ENCODE data around the gene RAB17. TPM values are rescaled to one million over a fixed set of nuclear protein-coding genes. Genes with fewer than 3 reads are reported as not detected.

The RAB17 gene
- total and polyA plus RNA-seq, 10 of the 15 experiments (the other 5 are each of a cell fraction or from before 2014, with no cell fraction given) = 0.07 to 1.4 (median 0.28) TPM; not detected in 3

GRCh38 chr2:237597196-237598145 lies 6.9 kb upstream of the RAB17 start:
- ChIA-PET SMC1A (ENCODE audit: uncharacterized antibody, unreplicated experiment) (interaction anchor here (1.3 kb wide), 1 partner anchor 11 kb away, joined by 3 read pairs; no protein-coding TSS in a partner anchor), RAD21 (ENCODE audit: unreplicated experiment) (interaction anchor here (1.6 kb wide), 1 partner anchor 25 kb away, joined by 4 read pairs; no protein-coding TSS in a partner anchor), CTCF (no interaction called here), POLR2A (interaction anchor here (0.6 kb wide), 2 partner anchors 35 to 153 kb away, joined by 3 read pairs; no protein-coding TSS in a partner anchor)
- no peaks in the 10 kb centered on the region for H3K79me2 ChIP-seq (ENCODE audit: control insufficient read depth, insufficient read depth, low read length)
- no peak overlapping the region for H3K27ac ChIP-seq (ENCODE audit: control insufficient read depth, insufficient read depth)
- H3K9me3 ChIP-seq (replicated peaks; ENCODE audit: control insufficient read depth, insufficient read depth, low read length) = no peaks in the 10 kb centered on the region
- FAIRE-seq = no peak
- no peak overlapping the region for H3K4me2 ChIP-seq (ENCODE audit: control insufficient read depth, insufficient read depth)
- no peaks in the 10 kb centered on the region for H3K4me1 ChIP-seq (ENCODE audit: control insufficient read depth, insufficient read depth, low read length)
- in situ Hi-C loops (cut with MboI) = no loop called here
- ATAC-seq = no peak
- BruUV-seq (replicated peaks) = no TSS peak
- H3K9ac ChIP-seq (ENCODE audit: control insufficient read depth, insufficient read depth, low read length) = no peak overlapping the region
- H3K36me3 ChIP-seq (ENCODE audit: control insufficient read depth in 2 of 2, insufficient read depth in 2 of 2, low read length in 1 of 2) = no peaks in the 10 kb centered on the region
- 38% methylated on average over 25 of the region's 29 CpGs for WGBS (ENCODE audit: insufficient coverage, insufficient replicate concordance, low lambda C conversion rate, missing lambda C conversion rate)
- no peak overlapping the region for H3K4me3 ChIP-seq
- no peak overlapping the region for H2AFZ ChIP-seq (ENCODE audit: control insufficient read depth, low read depth, low read length)
- intact Hi-C loops (cut with micrococcal nuclease; ENCODE audit: unreplicated experiment) = no loop called here
- no peak for DNase-seq (ENCODE audit: low read depth, low spot score)
- no peaks in the 10 kb centered on the region; a peak in 1 of 4 replicates for H3K27me3 ChIP-seq (replicated peaks in 1 of 2; ENCODE audit: control insufficient read depth in 2 of 2, insufficient read depth in 2 of 2, low read length in 1 of 2)
- H4K20me1 ChIP-seq (ENCODE audit: control insufficient read depth, insufficient read depth) = no peaks in the 10 kb centered on the region
- no peak for TF ChIP-seq MXI1 (IDR thresholded peaks at IDR 0.05; ENCODE audit: low read depth, low read length)
- TF ChIP-seq YY1 (IDR thresholded peaks at IDR 0.05; ENCODE audit: low read depth, low read length) = no peak
- TF ChIP-seq ZZZ3 (IDR thresholded peaks at IDR 0.05; ENCODE audit: control insufficient read depth, insufficient read length, low read depth) = no peak
- TF ChIP-seq MYC (IDR thresholded peaks at IDR 0.05; ENCODE audit: insufficient read depth, insufficient read length, insufficient replicate concordance, low read length, severe bottlenecking) = no peak
- TF ChIP-seq CHD4 (IDR thresholded peaks at IDR 0.05) = no peak
- no peak for TF ChIP-seq POLR2AphosphoS2 (IDR thresholded peaks at IDR 0.05; ENCODE audit: low read depth, low read length)
- no peak for TF ChIP-seq NFXL1 (IDR thresholded peaks at IDR 0.05; ENCODE audit: borderline replicate concordance)
- no peak for TF ChIP-seq CBX3 (IDR thresholded peaks at IDR 0.05; ENCODE audit: borderline replicate concordance, low read depth)
- no peak for TF ChIP-seq ZNF687 (IDR thresholded peaks at IDR 0.05)
- no peak for TF ChIP-seq MAX (IDR thresholded peaks at IDR 0.05; ENCODE audit: low read depth, low read length)
- TF ChIP-seq KLF5 (IDR thresholded peaks at IDR 0.05; ENCODE audit: partially characterized antibody) = no peak
- TF ChIP-seq WRNIP1 (IDR thresholded peaks at IDR 0.05; ENCODE audit: borderline replicate concordance, low read depth, low read length) = no peak
- TF ChIP-seq CEBPB (IDR thresholded peaks at IDR 0.05; ENCODE audit: borderline replicate concordance in 1 of 2, low read depth in 2 of 2, low read length in 2 of 2) = no peak
- no peak for TF ChIP-seq SPI1 (IDR thresholded peaks at IDR 0.05; ENCODE audit: borderline replicate concordance, insufficient read depth, low read depth, low read length)
- no peak for TF ChIP-seq SIX5 (IDR thresholded peaks at IDR 0.05; ENCODE audit: low read depth, low read length, severe bottlenecking)
- TF ChIP-seq NKRF (conservative IDR thresholded peaks at IDR 0.05) = no peak
- TF ChIP-seq NBN (IDR thresholded peaks at IDR 0.05) = no peak

Data from GM12878 (cell line).